GM10266 (cell line): ENCODE measurements around the gene CRYBG2.
A peak's percentile ranks its signal among the peaks of the same experiment; 100 is the strongest.

Experiments used
- DNase-seq: peaks from one replicate; pipeline ENCODE4 v3.0.0; 2012; ENCODE audit errors: extremely low spot score
- CTCF ChIP-seq: IDR thresholded peaks from 2 replicates; pipeline ENCODE4 v1.5.1; 2012; ENCODE audit warnings: mild to moderate bottlenecking, low read depth; ENCODE audit not compliant: control insufficient read depth, insufficient read depth; ENCODE audit errors: missing control alignments

CRYBG2 gene

GRCh38 chr1:26306290-26307229 is 47.4 kb downstream of the CRYBG2 start, which contains the start of gene UBXN11:
Gene UBXN11, minus strand, starts transcription at chr1:26306636. Its CDS starts 3,753 bp downstream, at chr1:26302883.
- DNase-seq = peak; percentile 93
- TF ChIP-seq CTCF = no peak

DNA sequence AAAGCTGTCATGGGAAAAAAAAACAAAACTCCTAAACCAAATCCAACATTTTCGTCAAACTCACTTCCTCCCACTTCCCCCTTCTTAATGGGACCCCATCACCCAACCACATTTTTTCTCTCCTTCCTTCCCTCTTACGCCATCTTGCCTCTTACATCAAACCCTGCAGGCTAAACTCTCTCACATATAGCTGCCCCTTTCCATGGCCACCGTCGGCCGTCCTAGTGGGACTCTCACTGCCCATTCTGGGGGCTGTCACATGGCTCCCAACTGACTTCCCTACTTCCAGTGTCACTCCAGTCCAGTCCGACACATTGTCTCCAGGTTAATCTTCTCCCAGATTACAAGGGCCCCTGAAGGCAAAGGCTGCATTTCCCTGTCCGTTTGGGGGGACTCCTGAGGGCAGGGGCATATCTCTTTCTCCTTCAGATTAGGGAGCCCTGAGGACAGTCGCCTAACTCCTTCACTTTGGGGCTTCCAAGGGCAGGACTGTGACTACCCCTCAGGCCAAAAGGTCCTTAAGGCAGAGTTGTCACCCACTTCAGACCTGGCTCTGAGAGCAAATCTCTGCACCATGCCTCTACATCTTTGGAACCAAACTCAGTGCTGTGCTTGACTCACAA is 48.2 kb downstream of the CRYBG2 start:
- no peak for TF ChIP-seq CTCF
- no peak for DNase-seq

GRCh38 chr1:26302733-26303405 is 51.1 kb downstream of the CRYBG2 start:
- no peak for TF ChIP-seq CTCF
- no peak for DNase-seq

DNA sequence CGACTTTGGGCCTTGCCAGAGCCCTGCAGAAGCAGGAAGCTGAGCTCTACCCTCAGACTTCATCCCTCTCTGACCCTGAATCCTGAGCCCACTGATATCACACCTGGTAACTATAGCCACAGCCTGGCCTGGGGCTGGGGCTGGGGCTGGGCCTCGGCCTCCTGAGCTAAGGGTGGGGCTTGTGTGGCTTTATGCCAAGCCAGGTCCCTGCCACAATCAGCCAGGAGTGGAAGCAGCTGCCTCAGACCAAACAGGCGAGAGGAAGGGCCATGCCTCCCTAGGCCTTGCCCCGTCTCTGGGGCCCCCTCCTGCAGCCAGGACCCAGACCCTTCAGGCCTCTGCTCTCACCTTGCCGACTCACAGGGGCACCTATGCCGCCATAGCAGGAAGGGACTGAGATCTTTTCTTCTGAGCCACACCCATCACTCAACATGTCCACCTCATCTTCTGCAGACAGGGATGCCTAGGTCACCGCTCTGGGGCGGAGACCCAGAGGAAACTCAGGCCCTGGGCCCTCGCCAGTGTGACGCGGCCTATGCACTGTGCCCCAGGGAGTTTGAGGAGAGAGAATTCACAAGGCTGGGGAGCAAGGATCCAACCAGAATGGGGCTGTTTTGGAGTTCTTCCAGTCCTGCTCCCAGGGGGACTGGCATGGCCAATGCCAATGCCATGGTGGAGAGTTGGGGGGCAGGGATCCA is 53.2 kb downstream of the CRYBG2 start:
- DNase-seq = no peak
- no peak for TF ChIP-seq CTCF

DNA sequence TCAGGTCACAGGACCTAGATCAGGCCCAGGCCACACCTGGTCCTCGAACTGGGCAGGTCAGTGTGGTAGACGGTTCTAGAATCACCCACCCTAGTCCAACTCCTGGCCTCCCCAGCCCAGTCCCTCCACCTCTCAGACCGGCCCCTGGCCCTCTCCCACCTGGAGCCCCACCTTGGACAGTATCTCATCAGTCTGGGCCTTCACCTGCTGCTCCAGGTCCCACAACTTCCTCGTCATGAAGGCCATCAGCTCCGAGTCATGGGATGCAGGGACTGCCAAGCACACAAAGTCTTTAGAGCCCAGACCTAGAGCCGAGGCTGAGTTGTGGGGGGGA is 56.2 kb downstream of the CRYBG2 start:
- DNase-seq = no peak
- TF ChIP-seq CTCF = no peak

DNA sequence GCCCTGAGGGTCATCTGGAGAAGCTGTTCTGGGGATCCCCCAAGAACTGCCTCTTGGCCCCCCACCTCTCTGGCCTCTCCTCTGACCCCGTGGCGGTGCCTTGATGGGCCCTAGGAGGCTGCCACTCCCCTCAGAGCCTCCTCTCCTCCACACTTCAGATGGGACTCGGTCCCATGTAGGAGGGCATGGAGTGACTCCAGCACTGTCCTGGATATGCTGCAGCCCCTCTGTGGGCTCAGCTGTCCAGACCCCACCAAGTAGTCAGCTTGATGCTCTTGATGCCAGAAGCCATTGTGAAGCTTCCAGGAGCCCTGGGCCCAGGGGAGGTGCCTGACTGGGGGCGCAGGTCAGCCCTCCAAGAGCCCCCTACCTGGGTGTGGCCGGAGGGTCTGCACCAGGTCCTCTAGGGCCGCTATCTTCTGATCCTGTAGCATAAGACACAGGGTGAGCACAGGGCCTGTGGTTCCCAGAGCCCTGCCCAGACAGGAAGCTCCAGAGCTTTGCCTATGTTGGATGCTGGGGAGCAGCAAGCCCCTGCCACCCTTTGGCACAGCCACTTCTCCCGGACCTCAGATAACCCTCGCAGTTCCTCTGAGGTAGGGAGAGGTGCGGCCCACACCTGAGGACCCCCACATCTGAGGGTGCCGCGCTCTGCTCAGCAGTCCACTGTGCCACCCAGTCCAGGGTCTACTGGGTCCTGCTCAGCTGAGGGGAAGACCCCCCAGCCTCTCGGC is 56.7 kb downstream of the CRYBG2 start:
- no peak for TF ChIP-seq CTCF
- DNase-seq = no peak
